Astrocyte (in vitro differentiated cells and primary cell): ENCODE data around the gene CPLX3.

Experiments
- CTCF ChIP-seq: IDR thresholded peaks from 2 replicates; pipeline ENCODE4 v1.5.1; 2011; ENCODE audit warnings: low read depth, mild to moderate bottlenecking, inconsistent platforms, low read length, moderate library complexity; ENCODE audit not compliant: insufficient read depth
- EZH2 ChIP-seq: IDR thresholded peaks from 2 replicates; pipeline ENCODE4 v1.6.1; 2012; ENCODE audit warnings: mild to moderate bottlenecking, low read length, inconsistent platforms; ENCODE audit not compliant: insufficient read depth

GRCh38 chr15:74815961-74816360 is 10.5 kb upstream of the CPLX3 start:
- TF ChIP-seq CTCF: no peak
- TF ChIP-seq EZH2: no peak
